ENCODE measurements around the gene PPP6R3. TPM values are rescaled to one million over a fixed set of nuclear protein-coding genes. Genes with fewer than 3 reads are reported as not detected.

PPP6R3 gene
- total and polyA plus RNA-seq, 2 of the 13 experiments (the other 11 are each of a cell fraction or from before 2014, with no cell fraction given) = 41.2 to 83.4 TPM

DNA sequence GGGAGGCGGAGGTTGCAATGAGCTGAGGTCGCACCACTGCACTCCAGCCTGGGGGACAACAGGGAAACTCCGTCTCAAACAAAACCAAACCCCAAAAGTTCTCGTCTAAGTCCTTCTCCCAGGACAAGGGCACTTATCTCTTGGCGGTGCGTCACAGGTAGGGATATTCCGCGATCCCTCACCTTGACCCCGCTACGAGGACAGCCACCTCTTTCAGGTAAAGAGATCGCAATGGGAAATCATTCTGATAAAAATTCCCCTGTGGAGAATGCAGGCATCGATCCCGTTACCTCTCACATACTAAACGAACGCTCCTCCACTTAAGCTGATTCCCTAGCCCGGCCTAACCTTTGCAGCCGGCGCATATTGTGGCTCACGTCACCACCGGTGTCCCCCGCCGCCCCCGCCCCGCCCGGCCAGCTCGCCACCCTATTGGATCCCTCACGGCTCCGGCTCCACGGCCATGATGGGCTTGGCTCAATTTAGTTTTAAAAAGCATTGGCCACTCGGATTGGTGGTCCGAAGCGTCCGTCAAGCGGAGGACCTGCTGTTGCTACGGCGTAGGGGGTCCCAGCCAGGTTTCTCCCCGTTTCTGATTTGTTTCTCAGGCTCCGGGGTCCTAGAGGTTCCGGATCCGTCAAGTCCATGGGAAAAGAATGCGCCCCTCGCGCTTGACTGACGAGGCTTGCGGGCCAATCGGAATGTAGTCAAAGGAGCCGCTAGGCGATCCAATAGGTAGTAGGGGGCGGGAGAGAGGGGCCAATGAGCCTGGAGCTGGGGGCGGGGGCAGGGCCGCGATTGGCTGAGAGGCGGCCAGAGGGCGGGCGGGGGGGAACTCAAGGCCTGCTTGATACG is 439 bp upstream of the PPP6R3 start (continued):
- TF ChIP-seq, protein P1, sequence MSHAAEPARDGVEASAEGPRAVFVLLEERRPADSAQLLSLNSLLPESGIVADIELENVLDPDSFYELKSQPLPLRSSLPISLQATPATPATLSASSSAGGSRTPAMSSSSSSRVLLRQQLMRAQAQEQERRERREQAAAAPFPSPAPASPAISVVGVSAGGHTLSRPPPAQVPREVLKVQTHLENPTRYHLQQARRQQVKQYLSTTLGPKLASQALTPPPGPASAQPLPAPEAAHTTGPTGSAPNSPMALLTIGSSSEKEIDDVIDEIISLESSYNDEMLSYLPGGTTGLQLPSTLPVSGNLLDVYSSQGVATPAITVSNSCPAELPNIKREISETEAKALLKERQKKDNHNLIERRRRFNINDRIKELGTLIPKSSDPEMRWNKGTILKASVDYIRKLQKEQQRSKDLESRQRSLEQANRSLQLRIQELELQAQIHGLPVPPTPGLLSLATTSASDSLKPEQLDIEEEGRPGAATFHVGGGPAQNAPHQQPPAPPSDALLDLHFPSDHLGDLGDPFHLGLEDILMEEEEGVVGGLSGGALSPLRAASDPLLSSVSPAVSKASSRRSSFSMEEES (CRISPR knock-in tag; IDR thresholded peaks at IDR 0.05) = no peak
- TF ChIP-seq ZNF788 (CRISPR knock-in tag; IDR thresholded peaks at IDR 0.05; ENCODE audit: borderline replicate concordance) (peak; percentile 69; the same call in 1 of the 2 replicates), TOPORS (CRISPR knock-in tag; IDR thresholded peaks at IDR 0.05) (0 out of 2 replicates have a peak, but pooled peaks have one; percentile 30)

GRCh38 chr11:68461575-68461917 is 994 bp downstream of the PPP6R3 start:
- FAIRE-seq (no peak), DNase-seq (ENCODE audit: low spot score) (no peak), ATAC-seq (no peak)
- Histone ChIP-seq H3K4me3 (replicated peaks in 1 of 3; ENCODE audit: insufficient read depth in 1 of 3, low read depth in 2 of 3, low read length in 3 of 3) (peak overlapping the region; percentile 83 to 95 (median 94)), H3K27me3 (ENCODE audit: control insufficient read depth in 1 of 2, insufficient read depth in 2 of 2, low read length in 2 of 2) (no peaks in the 10 kb centered on the region; a peak in 1 of 5 replicates), H3K27ac (ENCODE audit: extremely low read length, insufficient read depth, low read length) (peak overlapping the region; percentile 97), H3K9me3 (ENCODE audit: low read length) (no peaks in the 10 kb centered on the region), H4K20me1 (ENCODE audit: insufficient read depth, low read length) (peaks cover 47% of the 10 kb centered on the region), H3K4me2 (ENCODE audit: low read depth, low read length) (peak overlapping the region; percentile 98), H3K4me1 (ENCODE audit: insufficient read depth, low read length) (peaks cover 72% of the 10 kb centered on the region), H3K9ac (ENCODE audit: insufficient read depth, low read depth, low read length) (peak overlapping the region; percentile 96), H3K79me2 (ENCODE audit: insufficient read depth, low read length) (peaks cover 53% of the 10 kb centered on the region), H2AFZ (ENCODE audit: low read length) (no peak overlapping the region), H3K36me3 (replicated peaks in 1 of 2; ENCODE audit: control insufficient read depth in 1 of 2, insufficient read depth in 2 of 2, low read length in 2 of 2) (no peaks in the 10 kb centered on the region; a peak in 1 of 5 replicates)
- 3% methylated on average over 12 of the region's 12 CpGs for WGBS (ENCODE audit: low lambda C conversion rate)
- intact Hi-C loops (cut with micrococcal nuclease; ENCODE audit: unreplicated experiment) (no loop called here), in situ Hi-C loops (cut with HindIII; ENCODE audit: extremely low pct_ligation_motif_present, low pct_unique_long_range_greater_than_20kb) (no loop called here)
- POLR2A ChIA-PET = no interaction called here
- CTCF ChIA-PET (ENCODE audit: low intra/inter-chr PET ratio, low total read pairs) = no interaction called here
- BruUV-seq (replicated peaks) = no TSS peak
- TF ChIP-seq MED1 (CRISPR knock-in tag; IDR thresholded peaks at IDR 0.05) (peak; percentile 12; the same call in 1 of the 2 replicates), PCBP2 (optimal IDR thresholded peaks at IDR 0.05; ENCODE audit: low read depth, low read length, poor library complexity, severe bottlenecking) (no peak), GABPA (IDR thresholded peaks at IDR 0.05; ENCODE audit: low read depth, low read length) (no peak), GABPA (CRISPR knock-in tag; IDR thresholded peaks at IDR 0.05; ENCODE audit: low read depth) (no peak), GTF2F1 (IDR thresholded peaks at IDR 0.05; ENCODE audit: low read length) (no peak), ZNF414 (CRISPR knock-in tag; IDR thresholded peaks at IDR 0.05) (no peak), JARID2 (CRISPR knock-in tag; IDR thresholded peaks at IDR 0.05; ENCODE audit: insufficient replicate concordance) (no peak), SMYD3 (CRISPR knock-in tag; IDR thresholded peaks at IDR 0.05) (no peak), SAP130 (CRISPR knock-in tag; IDR thresholded peaks at IDR 0.05; ENCODE audit: low read depth) (peak; percentile 69), ZNF83 (CRISPR knock-in tag; IDR thresholded peaks at IDR 0.05; ENCODE audit: borderline replicate concordance) (no peak), NFYB (CRISPR knock-in tag; IDR thresholded peaks at IDR 0.05) (no peak), ZNF652 (CRISPR knock-in tag; IDR thresholded peaks at IDR 0.05; ENCODE audit: borderline replicate concordance, low read depth) (no peak), HOXA5 (CRISPR knock-in tag; IDR thresholded peaks at IDR 0.05) (no peak), FOSL2 (CRISPR knock-in tag; IDR thresholded peaks at IDR 0.05) (no peak), PHF8 (CRISPR knock-in tag; IDR thresholded peaks at IDR 0.05) (no peak)
- TF ChIP-seq, protein P2, sequence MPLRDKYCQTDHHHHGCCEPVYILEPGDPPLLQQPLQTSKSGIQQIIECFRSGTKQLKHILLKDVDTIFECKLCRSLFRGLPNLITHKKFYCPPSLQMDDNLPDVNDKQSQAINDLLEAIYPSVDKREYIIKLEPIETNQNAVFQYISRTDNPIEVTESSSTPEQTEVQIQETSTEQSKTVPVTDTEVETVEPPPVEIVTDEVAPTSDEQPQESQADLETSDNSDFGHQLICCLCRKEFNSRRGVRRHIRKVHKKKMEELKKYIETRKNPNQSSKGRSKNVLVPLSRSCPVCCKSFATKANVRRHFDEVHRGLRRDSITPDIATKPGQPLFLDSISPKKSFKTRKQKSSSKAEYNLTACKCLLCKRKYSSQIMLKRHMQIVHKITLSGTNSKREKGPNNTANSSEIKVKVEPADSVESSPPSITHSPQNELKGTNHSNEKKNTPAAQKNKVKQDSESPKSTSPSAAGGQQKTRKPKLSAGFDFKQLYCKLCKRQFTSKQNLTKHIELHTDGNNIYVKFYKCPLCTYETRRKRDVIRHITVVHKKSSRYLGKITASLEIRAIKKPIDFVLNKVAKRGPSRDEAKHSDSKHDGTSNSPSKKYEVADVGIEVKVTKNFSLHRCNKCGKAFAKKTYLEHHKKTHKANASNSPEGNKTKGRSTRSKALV (CRISPR knock-in tag; IDR thresholded peaks at IDR 0.05) = no peak
